ENCODE measurements around the gene ASCL2. TPM values are rescaled to one million over a fixed set of nuclear protein-coding genes. Genes with fewer than 3 reads are reported as not detected.

The ASCL2 gene
- total RNA-seq (2014; rRNA removed; shearing (Covaris generic); ENCODE audit: low replicate concordance): not detected in 2 replicates

GRCh38 chr11:2270322-2271076 lies at the start of gene ASCL2:
ASCL2 (minus strand) TSS chr11:2270588; CDS start chr11:2270332, 256 bp downstream.
- peaks cover 14% of the 10 kb centered on the region for H3K27me3 ChIP-seq
- H3K9me3 ChIP-seq: no peaks in the 10 kb centered on the region
- peak within 1 kb of the TSS; percentile 46 for H3K4me3 ChIP-seq
- no peaks in the 10 kb centered on the region for H3K36me3 ChIP-seq
- DNase-seq: no peak

GRCh38 chr11:2319791-2320472 lies 49.5 kb upstream of the ASCL2 start:
- Histone ChIP-seq H3K27me3 (no peaks in the 10 kb centered on the region), H3K9me3 (peaks cover 4% of the 10 kb centered on the region; the same call in 1 of the 2 replicates), H3K4me3 (no peak overlapping the region), H3K36me3 (no peaks in the 10 kb centered on the region)
- no peak for DNase-seq

GRCh38 chr11:2318707-2319106 lies 48.3 kb upstream of the ASCL2 start:
- no peaks in the 10 kb centered on the region for H3K36me3 ChIP-seq
- peaks cover 4% of the 10 kb centered on the region; the same call in 1 of the 2 replicates for H3K9me3 ChIP-seq
- no peak for DNase-seq
- no peak overlapping the region for H3K4me3 ChIP-seq
- no peaks in the 10 kb centered on the region for H3K27me3 ChIP-seq

GRCh38 chr11:2318123-2318522 lies 47.7 kb upstream of the ASCL2 start:
- no peak for DNase-seq

GRCh38 chr11:2317354-2318050 lies 47.1 kb upstream of the ASCL2 start:
- Histone ChIP-seq H3K27me3 (no peaks in the 10 kb centered on the region), H3K36me3 (no peaks in the 10 kb centered on the region), H3K4me3 (no peak overlapping the region), H3K9me3 (peaks cover 2% of the 10 kb centered on the region; the same call in 1 of the 2 replicates)
- no peak for DNase-seq

More at GRCh38 chr11:2318123-2318522, 47.7 kb upstream of the ASCL2 start:
- Histone ChIP-seq H3K36me3 (no peaks in the 10 kb centered on the region), H3K9me3 (peaks cover 4% of the 10 kb centered on the region; the same call in 1 of the 2 replicates), H3K27me3 (no peaks in the 10 kb centered on the region), H3K4me3 (no peak overlapping the region)

- no peaks in the 10 kb centered on the region for H3K27me3 ChIP-seq
- DNase-seq: no peak
- no peaks in the 10 kb centered on the region; the same call in 1 of the 2 replicates for H3K9me3 ChIP-seq
- no peaks in the 10 kb centered on the region for H3K36me3 ChIP-seq
- no peak overlapping the region for H3K4me3 ChIP-seq
Observed at GRCh38 chr11:2316963-2317244, 46.5 kb upstream of the ASCL2 start.

GRCh38 chr11:2316169-2316962 lies 46.0 kb upstream of the ASCL2 start:
- Histone ChIP-seq H3K27me3 (no peaks in the 10 kb centered on the region), H3K9me3 (no peaks in the 10 kb centered on the region), H3K4me3 (no peak overlapping the region), H3K36me3 (no peaks in the 10 kb centered on the region)
- no peak for DNase-seq

GRCh38 chr11:2315395-2316168 lies 45.2 kb upstream of the ASCL2 start:
- no peaks in the 10 kb centered on the region for H3K9me3 ChIP-seq
- DNase-seq: no peak
- H3K4me3 ChIP-seq: no peak overlapping the region
- H3K36me3 ChIP-seq: no peaks in the 10 kb centered on the region
- no peaks in the 10 kb centered on the region for H3K27me3 ChIP-seq

GRCh38 chr11:2314525-2315394 lies 44.4 kb upstream of the ASCL2 start:
- Histone ChIP-seq H3K4me3 (no peak overlapping the region), H3K27me3 (no peaks in the 10 kb centered on the region), H3K36me3 (no peaks in the 10 kb centered on the region), H3K9me3 (no peaks in the 10 kb centered on the region)
- peak; percentile 96 for DNase-seq

- no peak for DNase-seq
- H3K27me3 ChIP-seq: no peaks in the 10 kb centered on the region
- no peaks in the 10 kb centered on the region for H3K9me3 ChIP-seq
- no peaks in the 10 kb centered on the region for H3K36me3 ChIP-seq
- no peak overlapping the region for H3K4me3 ChIP-seq
Observed at GRCh38 chr11:2314136-2314524, 43.7 kb upstream of the ASCL2 start.

GRCh38 chr11:2313051-2313951 lies 42.9 kb upstream of the ASCL2 start:
- H3K4me3 ChIP-seq: no peak overlapping the region
- no peaks in the 10 kb centered on the region for H3K27me3 ChIP-seq
- no peak for DNase-seq
- no peaks in the 10 kb centered on the region for H3K36me3 ChIP-seq
- no peaks in the 10 kb centered on the region for H3K9me3 ChIP-seq

GRCh38 chr11:2312232-2313042 lies 42.0 kb upstream of the ASCL2 start:
- Histone ChIP-seq H3K4me3 (no peak overlapping the region), H3K36me3 (no peaks in the 10 kb centered on the region), H3K9me3 (no peaks in the 10 kb centered on the region), H3K27me3 (no peaks in the 10 kb centered on the region)
- DNase-seq: peak; percentile 99

- DNase-seq: no peak
- no peaks in the 10 kb centered on the region for H3K36me3 ChIP-seq
- H3K4me3 ChIP-seq: no peak overlapping the region
- no peaks in the 10 kb centered on the region for H3K9me3 ChIP-seq
- no peaks in the 10 kb centered on the region for H3K27me3 ChIP-seq
Observed at GRCh38 chr11:2311353-2312133, 41.2 kb upstream of the ASCL2 start.

Data from MG63 (cell line).